Measurements from ENCODE around the gene UBXN6. TPM values are rescaled to one million over a fixed set of nuclear protein-coding genes. Genes with fewer than 3 reads are reported as not detected.
A peak's percentile ranks its signal among the peaks of the same experiment; 100 is the strongest.

The UBXN6 gene
- polyA plus RNA-seq, 5 donors, result 68.2 to 133 (median 89.3) TPM

DNA sequence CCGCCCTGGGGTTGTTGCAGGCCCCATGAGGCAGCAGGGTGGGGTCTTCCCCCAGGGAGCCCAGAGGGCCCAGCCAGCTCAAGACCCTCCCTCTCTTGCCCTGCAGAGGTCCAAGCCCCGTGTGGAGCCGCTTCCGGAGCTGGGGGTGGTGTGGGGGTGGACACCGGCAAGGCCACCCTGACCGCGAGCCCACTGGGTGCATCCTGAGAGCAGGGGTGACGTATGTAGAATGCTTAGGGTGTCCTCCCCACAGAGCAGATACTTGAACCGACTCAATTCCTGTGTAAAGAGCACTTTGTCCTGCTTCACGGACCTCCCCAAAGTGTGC lies 14.8 kb downstream of the UBXN6 start:
- DNase-seq, result no peak

DNA sequence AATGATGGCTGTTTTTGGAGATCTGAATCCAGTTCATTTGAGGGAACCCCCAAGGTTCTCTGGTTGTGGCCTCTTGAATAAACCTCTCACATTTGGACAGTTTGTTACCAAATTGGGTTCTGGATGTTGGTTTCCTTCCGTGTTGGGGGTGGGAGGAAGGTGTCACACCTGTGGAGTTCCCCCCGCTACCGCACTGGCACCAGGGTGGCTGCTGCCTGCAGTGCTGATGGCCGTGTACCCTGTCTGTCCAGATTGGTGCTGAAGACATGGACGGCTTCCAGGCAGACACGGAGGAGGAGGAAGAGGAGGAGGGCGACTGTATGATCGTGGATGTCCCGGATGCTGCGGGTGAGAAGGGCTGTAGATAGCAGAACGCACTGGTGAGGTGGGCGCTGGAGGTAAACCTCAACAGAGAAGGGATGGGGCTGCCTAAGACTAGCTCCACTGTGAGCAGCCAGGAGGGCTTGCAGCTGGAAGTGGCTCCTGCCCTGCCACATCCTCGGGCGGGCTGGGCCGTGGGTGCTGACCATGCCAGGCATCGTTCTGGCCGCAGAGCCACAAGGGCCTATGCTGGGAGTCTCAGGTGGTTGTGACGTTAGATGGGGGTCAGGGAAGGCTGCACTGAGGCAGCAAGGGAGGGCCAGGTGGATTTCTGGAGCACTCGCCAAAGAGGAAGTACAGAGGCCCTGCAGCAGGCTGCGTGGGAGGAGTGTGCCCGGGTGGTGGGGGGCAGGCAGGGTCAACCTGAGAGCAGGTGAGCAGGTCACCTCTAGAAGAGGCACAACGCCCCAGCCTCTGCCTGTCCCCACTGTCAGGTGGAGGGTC lies 15.4 kb downstream of the UBXN6 start:
- no peak for DNase-seq

DNA sequence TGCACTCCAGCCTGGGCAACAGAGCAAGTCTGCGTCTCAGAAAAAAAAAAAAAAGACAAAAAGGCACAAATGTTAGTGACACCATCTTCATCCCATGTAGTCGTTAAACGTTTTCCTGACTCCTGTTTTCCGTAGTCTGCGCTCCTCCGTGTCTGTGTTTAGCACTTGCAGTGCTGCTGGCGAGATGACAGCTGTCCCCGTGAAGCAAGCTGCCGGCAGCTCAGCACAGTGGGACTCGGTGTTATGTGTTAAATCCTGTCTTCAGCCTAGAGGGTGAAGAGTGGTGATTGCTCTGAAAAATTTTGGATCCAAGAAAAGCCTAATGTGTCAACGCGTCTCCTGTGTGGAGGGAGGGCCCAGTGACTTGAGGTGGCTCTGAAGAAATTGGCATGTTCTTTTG lies 18.4 kb downstream of the UBXN6 start:
- DNase-seq, result no peak

DNA sequence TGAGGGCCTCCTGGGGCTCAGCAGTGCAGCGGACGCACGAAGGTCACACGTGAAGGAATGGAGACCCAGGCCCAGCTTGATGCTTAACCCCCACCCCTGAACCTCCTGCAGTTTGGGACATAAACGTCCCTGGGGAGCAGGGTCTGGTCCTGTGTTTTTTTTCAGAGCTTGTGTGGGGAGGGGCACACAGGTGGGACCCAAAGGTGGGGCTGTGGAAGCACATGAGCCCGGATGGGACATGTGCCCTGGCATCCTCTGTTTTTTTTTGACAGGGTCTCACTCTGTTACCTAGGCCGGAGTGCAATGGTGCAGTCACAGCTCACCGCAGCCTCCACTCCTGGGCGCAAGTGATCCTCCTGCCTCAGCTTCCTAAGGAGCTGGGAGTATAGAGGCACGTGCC lies 20.5 kb downstream of the UBXN6 start:
- no peak for DNase-seq

DNA sequence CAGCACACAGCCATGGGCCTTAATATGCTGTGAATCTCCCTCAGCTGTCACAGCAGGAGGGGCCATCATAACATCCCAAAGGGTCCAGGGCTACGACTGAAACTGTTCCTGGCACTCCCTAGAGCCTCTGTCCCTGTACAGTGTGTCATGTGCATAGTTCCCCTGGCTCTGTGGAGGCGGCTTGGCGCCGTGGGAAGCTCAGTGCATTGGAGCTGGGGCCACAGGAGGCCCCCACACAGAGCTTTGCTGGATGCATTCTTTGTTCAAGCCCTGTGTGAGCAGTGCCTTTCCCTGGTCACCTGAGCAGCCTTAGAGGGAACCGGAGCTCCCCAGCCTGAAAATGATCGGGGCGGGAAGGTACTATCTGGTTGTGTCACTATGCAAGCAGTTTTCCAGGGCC lies 21.4 kb downstream of the UBXN6 start:
- no peak for DNase-seq

DNA sequence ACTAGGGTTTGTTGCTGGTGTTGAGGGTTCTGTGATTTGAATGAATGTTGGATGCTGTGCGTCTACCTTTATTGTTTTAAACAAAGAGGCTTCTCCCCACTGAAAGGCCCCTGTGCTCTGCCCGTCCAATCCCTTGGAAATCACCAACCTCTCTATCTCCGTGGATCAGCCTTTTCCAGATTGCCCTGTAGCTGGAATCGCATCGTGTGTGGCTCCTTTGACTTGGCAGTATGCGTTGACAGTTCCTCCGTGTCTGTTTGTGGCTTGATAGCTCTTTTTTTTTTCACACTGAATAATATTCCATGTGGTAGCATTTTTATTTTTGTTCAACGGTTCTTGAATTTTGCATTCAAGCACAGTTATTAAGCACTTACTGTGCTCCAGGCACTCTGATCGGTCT lies 23.2 kb downstream of the UBXN6 start:
- no peak for DNase-seq

DNA sequence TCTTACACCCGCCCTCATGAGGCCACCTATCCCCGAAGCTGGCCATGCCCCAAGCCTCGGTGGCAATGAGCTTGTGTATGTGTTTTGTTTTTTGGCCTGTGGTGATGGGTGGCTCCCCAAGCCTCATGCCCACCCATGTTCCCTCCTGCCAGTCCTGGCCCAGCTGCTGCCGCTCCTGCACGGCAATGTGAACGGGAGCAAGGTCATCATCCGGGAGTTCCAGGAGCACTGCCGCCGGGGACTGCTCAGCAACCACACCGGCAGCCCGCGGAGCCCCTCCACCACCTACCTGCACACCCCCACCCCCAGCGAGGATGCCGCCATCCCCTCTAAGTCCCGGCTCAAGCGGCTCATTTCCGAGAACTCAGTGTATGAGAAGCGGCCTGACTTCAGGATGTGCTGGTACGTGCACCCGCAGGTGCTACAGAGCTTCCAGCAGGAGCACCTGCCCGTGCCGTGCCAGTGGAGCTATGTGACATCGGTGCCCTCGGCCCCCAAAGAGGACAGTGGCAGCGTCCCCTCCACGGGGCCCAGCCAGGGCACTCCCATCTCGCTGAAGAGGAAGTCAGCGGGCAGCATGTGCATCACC lies 24.6 kb downstream of the UBXN6 start:
- no peak for DNase-seq

DNA sequence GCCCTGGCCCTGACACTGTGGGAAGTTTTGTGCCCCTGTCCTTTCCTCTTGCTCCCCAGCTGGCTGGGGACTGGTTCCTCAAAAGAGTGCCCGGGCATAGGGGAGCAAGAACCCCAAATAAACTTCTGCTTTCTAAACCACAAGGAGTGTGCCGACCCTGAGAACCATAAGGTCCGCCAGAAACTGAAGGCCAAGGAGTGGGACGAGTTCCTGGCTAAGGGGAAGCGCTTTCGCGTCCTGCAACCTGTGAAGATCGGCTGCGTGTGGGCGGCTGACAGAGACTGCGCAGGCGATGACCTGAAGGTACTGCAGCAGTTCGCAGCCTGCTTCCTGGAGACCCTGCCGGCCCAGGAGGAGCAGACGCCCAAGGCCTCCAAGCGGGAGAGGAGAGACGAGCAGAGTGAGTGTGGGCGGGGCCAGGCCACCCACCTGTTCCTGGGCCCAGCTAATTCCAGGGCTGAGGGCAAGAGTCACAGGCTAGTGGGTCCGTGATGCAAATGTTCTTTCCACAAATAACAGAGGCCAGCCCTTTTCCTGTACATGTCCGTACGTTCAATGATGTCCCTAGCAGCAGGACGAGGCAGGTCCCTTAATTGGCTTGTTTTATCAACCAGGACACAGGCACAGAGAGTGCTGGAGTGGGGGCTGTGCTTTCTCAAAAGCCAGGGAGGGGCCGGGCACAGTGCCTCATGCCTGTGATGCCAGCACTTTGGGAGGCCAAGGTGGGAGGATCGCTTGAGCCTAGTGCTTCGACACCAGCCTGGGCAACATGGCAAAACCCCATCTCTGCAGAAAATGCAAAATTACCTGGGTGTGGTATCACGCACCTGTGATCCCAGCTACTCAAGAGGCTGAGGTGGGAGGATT lies 25.6 kb downstream of the UBXN6 start:
- DNase-seq, result no peak

DNA sequence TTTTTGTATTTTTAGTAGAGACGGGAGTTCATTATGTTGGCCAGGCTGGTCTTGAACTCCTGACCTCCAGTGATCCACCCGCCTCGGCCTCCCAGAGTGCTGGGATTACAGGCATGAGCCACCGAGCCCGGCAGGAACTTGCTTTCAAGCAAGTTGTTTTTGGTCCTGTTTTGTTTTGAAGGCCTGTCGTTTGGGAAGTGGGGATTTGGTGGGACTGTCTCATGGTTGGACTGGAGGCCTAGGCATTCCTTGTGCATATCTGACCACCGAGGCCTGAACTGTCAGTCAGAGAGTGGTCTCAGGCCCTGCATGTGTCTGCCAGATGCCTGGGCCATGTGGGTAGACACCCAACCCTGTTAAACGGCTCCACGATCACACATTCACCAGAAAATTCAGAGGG lies 26.3 kb downstream of the UBXN6 start:
- no peak for DNase-seq

DNA sequence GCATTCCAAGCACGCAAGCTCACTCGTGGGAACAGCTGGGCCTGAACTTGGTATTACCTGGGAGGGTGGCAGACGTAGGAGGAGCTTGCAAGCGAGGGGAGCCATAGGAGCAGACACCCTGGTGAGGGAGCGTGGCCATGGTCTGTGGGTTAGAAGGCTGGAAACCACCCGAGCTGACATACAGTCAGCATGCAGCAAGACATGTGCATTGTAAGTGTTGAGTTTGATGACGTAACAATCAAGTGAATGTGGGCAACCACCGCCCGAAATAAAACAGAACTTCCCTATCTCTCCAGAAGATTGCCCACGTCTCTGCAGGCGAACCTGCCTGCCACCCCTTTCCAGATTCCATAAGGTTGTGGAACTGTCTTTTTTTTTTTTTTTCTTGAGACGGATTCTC lies 26.8 kb downstream of the UBXN6 start:
- DNase-seq, result no peak

DNA sequence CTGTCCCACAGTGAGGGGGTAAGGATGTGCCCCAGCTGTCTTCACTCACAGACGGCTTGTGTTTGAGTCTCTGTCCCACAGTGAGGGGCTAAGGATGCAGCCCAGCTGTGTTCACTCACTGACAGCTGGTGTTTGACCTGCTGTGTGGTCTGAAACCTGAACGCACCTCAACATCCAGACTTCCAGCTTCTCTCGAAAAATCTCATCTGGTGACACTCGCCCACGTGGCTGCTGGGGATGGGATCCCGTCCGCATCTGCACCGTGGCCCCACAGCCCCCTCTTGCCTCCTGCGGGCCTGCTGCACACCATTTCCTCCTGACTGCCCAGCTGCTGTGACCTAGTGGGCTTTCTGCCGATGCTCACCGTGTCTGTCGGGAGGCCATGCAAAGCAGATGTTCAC lies 27.8 kb downstream of the UBXN6 start:
- peak; percentile 78 to 84 for DNase-seq

DNA sequence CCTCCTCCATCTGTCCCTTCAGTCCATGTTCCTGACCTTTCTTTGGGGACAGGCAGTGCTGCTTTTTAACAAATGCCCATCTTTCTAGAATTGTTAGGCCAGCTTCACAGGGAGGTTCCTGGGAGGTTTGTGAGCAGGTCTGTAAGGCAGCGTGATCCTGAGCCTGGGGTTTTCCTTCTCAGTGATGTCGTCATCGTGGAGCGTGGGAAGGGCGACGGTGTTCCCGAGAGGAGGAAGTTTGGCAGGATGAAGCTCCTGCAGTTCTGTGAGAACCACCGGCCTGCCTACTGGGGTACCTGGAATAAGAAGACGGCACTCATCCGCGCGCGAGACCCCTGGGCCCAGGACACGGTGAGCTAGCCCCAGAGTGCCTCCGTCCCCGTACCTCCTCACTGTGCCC lies 28.3 kb downstream of the UBXN6 start:
- DNase-seq, result no peak

DNA sequence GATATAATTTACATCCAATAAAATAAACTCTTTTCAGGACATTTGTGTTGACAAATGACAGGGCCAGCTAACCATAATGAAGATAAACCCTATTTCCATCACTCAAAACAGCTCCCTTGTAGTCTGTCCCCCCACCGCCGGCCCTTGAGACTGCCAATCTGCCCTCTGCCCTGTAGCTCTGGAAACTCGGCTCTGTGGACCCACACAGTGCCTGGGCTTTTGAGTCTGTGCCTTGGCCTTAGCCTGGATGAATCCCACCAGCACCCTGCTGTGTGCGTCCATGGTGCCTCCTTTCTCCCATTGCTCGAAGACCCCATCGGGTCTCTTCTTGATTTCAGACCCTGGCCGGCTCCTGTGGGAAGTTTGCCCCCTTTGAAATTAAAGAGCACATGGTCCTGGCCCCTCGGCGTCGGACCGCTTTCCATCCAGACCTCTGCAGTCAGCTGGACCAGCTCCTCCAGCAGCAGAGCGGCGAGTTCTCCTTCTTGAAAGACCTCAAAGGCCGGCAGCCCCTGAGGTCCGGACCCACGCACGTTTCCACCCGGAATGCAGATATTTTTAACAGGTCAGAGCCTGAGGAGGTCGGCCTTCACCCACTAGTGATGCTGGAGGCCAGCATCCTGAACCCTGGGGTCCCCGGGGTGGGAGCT lies 29.1 kb downstream of the UBXN6 start:
- no peak for DNase-seq

DNA sequence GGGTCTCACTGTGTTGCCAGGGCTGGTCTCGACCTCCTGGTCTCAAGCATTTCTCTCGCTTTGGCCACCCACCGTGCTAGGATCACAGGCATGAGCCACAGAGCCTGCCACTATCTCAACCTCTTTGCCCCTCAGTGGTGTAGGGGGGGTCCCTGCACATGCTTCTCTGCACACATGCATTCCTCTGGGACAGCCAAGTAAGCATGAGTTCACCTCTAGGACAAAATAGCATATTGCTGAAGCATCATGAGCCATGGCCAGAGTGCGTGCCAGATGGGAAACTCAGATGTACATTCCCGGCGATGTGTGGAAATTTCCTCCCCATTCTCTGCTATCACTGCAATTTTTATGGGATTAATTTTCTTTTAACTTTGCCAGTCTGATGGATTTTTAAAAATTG lies 32.1 kb downstream of the UBXN6 start:
- peak in 1 of 2 donors; percentile 42 for DNase-seq

DNA sequence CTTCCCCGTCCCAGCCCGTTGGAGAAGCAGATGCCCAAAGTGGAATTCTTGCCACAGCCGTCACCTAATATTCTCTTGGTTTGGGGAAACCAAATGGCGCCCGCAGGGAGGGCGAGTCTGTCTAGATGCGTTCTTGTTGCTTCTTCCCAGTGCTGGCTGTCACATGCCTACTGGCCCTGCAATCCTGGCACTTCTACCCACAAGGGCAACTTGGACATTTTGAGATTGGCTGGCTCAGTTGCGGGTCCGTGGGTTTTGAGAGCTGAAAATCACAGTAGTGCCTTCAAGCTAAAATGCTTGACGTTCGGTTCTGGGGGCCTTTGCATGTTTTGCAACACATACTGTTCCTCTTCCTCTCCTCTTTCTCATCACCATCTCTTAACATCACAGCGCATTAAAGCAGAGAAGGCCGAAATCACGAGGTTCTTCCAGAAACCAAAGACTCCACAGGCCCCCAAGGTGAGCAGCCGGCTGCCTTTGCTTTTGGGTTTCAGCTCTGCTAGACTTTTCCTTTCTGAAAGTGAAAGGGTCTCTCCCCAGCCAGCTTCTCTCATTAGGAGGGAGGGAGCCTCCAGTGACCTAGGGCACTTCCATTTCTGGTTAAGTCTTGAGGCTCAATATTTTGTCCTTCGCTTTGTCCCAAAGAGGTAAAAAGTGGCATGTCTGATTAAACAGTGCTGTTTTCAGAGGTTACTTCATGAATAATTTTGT lies 34.0 kb downstream of the UBXN6 start:
- DNase-seq, result no peak

DNA sequence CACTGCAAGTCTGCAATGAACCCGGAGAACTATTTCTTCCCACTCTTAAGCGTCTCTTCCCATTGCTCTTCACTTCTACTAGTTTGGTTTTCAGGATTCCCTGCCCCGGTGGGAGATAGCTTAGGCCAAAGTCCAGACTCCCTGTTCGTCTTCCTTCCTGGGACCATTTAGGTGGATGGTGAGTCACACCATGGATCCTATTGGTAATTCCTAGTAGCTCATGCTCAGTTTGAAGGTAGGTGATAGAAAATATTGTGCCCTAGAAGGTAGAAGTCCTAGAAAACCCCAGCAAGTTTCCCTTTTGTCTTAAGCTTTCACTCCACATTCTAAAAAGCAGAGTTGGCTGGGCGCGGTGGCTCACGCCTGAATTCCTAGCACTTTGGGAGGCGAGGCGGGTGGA lies 41.3 kb downstream of the UBXN6 start:
- no peak for DNase-seq

DNA sequence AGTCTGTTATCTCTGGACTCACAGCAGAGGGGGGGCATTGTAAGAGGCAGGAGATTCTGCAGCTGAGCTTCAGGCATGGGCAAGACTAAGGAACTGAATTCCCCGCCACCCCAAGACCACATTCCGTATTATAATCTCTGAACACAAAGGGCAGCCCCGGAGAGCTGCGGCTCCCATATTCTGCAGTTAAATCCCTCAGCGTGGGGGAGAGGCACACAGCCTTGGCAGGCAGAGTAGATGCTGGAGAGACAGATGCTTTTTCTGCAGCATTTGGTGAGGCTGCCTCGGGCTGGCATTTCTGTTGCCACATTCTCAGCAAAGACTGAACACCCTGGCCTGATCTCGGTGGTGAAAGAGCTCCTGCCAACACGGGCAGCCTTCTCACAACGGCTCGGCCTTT lies 42.2 kb downstream of the UBXN6 start:
- DNase-seq, result no peak

DNA sequence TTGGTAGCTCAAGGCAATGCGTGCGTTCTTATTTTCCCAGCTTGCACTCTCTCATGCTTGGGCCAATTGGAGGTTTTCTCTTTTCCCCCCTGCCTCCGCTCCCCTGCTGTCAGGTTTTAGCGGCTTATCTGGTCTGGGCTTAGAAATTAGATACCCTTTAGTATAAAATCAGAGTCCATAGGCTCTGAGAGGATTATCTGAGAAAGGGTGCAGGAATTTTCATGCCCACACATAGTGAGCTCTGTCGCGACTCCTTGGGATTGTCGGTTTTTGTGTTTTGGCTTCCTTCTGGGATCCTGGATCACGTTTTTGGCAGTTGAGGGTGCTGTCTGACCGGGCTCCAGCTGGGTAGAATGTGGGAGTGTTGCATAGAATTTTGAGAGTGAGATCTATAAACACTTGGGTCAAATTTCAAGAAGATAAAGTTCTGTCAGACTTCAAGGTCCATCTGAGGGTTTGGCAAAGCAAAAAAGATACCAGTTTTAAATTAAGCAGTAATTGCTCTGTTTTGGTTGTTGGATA lies 42.7 kb downstream of the UBXN6 start:
- DNase-seq, result peak; percentile 56 to 63

DNA sequence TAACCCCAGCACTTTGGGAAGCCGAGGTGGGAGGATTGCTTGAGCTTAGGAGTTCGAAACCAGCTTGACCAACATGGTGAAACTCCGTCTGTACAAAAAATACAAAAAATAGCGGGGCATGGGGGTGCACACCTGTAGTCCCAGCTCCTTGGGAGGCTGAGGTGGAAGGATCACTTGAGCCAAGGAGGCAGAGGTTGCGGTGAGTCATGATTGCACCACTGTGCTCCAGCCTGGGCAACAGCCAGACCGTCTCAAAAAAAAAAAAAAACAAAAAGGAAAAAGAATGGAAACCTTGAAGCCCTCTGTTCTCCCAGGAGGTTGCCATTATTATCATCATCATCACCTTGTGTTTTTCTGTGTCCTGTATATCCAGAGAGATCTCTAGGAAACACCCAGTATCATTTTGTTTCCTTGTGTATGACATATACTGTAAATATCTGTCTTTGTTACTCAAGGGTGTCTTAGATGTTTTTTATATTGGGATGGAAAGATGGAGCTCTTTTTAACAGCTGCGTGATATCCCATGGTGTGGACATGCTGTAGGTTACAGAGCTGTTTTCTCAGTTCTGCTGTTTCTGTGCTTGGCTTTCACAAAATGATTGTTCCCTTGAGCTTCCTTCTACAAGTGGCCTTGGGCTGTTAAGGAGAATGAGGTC lies 43.3 kb downstream of the UBXN6 start:
- no peak for DNase-seq

DNA sequence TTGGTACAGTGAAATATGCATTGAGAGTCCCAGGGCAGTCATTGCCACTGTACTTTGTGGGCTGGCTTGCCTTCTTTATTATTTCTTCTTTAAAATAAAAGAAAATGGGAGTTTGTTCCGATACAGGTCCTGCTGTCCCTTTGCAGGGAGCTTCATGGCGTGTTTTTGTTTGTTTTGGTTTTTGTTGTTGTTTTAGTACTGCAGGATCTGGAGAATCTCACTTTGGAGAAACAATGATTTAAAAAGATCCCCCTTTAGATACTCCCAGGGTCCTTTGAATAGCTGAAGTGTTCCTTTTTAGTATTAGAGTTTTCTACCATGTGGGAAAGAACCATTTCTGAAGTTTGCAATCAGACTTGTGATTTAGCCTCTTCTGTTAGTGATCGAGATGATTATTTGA lies 44.0 kb downstream of the UBXN6 start:
- DNase-seq, result no peak

Measured in right lung (tissue), 5 donors.